Stimulated activated CD4-positive, alpha-beta T cell treated with anti-CD3 and anti-CD28 coated beads, Interleukin-1b, Interleukin-23, amount 100 ng/mL, for 1 hour (primary cell): ENCODE measurements around the gene ZNF280D.

Source experiments
- DNase-seq, 2 donors: peaks; one replicate each; pipeline ENCODE4 v3.0.0-alpha.2; 2020; ENCODE audit warnings: low read depth in 2 of 2

Gene ZNF280D

GRCh38 chr15:56640127-56640526, 93.2 kb downstream of the ZNF280D start:
- no peak for DNase-seq

DNA sequence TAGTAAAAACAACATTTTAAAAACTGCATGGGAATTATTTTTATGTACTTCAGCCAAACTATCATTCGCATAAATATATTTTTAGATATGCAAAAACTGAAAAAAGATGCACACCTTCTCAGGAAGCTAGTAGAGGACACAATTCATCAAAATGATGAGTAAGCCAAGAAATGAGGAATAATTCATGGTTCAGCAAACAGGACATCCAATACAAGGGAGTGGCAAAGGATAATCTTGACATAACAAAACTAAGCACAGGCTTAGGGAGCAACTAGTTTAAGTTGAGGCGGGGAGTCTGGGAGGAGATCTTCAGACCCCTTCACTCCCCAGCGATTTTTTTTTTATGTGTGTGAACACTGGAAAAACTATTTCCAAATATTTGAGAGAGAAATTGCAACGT, 93.7 kb downstream of the ZNF280D start:
- no peak for DNase-seq

DNA sequence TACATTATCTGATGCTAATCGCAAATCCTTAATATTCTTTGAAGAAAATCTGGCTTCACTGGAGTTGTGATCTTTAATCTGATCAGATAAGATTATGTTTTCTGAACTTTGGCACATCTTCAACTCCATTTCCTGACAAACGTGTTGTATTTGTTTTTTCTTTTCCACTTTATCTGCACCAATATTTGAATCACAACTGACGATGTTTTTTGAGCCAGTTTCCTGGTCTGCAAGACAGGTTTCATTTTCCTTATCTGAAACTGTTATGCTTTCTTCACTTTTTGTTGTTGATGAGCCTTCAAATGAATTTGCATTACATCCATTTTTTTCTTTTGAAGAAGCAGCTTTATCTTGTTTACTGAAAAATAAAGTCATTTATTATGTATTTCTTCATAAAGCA, 101.5 kb downstream of the ZNF280D start:
- DNase-seq = no peak

DNA sequence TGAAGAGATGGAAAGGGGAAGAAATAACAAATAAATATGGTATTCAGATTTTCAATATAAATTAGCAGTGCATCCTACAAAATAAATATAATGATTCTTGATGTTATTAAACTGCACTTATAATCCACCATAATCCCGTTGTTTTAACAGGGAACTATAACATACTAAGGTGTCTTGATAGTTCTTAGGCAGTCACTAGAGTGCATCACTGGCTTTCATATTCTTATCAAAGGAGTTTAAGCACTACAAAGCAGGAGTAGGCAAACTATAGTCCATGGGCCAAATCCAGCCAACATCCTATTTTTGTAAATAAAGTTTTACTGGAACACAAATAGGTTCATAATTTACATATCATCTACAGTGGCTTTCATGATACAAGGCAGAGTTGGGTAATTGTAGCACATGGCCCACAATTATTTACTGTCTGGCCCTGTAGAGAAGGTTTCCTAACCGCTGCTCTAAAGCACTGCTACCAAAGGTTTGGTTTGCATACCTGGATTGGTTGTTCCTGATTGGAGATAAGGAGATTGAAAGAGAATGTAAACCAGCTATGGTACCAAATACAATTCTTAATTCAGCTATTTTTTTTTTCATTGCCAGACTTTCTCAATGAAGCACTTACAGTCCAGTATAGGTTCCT, 104.3 kb downstream of the ZNF280D start:
- no peak for DNase-seq

DNA sequence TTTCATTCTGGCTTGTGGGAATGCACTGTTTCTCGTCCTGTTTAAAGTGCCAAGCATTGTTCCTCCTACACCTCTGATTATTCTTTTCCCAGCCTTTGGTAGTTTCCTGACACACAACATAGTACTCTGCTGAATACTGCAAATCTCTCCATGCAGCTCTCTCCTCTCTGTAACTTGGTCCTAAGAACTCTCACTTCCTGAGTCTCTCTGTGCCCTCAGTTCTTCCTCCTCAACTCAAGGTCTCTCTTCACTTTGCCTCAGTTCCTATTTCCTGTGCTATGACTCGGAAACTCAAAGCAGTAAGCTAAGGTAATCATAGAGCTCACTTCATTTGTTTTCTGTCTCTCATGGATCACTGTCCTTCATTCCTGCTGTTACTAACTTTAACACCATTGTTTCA, 113.4 kb downstream of the ZNF280D start:
- DNase-seq = no peak

DNA sequence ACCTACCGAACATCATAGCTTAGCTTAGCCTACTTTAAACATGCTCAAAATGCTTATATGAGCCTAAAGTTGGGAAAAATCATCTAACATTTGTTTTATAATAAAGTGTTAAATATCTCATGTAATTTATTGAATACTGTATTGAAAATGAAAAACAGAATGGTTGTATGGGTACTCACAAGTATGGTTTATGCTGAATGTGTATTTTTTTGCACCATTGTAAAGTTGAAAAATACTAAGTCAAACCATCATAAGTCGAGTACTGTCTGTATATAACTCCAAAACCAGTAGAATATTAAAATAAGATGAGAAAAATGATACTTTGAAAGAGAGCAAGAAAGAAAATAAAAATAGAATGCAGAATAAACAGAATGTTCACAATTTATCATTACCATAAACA, 115.7 kb downstream of the ZNF280D start:
- no peak for DNase-seq

DNA sequence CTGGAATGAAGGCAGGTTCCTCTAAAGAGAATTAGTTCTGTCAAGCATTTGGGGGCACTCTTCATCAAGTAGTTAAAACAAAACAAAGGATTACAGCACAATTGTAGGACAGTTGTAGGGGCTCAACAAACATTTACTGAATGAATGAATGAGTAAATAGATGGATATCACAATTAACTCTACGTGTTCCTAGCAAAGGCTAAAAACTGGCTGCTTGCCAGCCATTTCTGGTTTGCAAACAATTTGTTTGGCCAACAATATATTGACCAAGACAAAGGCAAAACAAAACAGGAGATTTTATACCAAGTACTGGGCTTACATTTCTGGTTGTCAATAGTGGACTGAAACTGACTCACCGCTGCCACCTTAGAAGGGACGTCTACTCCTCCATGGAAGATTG, 116.8 kb downstream of the ZNF280D start:
- DNase-seq = no peak

DNA sequence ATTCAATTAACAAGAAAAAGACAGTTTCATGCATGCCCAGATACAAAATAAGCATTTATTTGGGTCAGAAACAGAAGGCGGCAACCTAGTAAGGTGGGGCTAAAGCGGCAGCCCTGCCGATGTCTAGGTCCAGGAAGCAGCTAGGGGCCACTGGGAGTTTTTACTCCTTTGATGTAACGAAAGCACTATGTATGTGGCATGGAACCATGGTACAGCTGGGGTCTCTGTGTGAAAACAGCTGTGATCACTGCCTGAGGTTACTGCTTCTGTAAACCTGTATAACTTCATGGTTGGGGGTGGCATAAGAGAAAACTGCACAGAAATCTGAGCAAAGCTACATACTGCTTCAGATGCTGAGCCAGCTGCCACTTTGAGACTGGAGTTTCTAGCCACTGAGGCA, 119.5 kb downstream of the ZNF280D start:
- no peak for DNase-seq

DNA sequence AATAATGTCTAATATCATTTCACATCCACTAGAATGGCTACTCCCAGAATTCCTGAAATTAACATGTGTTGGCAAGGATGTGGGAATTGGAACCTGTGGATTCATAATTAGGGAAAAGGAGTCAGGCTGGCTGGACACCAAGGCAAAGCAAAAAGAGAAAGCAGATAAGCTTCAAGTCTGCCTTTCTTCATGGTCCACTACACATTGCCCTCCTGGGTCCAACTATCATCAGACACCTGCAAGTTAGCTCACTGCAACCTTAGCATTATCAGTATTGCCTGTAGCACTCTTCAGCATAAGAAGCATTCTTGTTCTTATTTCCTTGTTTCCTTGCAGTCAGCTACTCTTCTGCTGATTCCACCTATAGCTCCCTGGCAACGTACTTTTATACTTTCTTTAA, 124.3 kb downstream of the ZNF280D start:
- no peak for DNase-seq

GRCh38 chr15:56608140-56608778, 125.0 kb downstream of the ZNF280D start:
- no peak for DNase-seq

DNA sequence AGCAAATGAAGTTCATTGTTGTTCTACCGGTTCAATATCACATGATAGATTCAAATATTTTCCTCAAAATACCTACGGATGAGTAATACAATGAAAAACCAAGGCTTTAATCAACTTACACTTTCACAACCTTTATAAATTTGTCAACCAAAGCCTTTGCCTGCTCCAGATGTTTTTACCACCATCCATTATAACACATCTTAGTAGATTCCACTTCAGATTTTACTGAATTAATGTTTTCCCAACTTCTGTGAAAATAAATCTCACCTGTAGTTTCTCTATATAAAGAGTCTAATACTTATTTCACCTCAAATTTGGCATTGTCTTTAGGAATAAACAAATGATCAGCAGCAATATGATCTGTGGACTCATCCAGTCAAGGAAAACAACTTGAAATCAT, 131.1 kb downstream of the ZNF280D start:
- DNase-seq = no peak

DNA sequence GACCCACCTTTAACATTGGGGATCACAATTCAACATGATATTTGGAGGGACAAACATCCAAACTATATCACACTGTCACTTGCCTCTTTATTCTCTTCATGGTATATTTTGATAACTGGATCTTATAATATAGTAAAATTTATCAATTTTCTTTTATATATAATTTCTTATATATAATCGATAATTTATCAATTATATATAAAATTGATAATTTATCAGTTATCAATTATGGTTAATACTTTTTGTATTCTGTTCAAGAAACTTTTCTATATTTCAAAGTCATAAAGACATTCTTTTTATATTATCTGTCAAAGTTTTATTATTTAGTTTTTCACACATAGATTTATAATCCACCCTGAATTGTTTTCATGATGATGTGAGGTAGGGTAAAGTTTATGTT, 132.9 kb downstream of the ZNF280D start:
- DNase-seq = no peak

DNA sequence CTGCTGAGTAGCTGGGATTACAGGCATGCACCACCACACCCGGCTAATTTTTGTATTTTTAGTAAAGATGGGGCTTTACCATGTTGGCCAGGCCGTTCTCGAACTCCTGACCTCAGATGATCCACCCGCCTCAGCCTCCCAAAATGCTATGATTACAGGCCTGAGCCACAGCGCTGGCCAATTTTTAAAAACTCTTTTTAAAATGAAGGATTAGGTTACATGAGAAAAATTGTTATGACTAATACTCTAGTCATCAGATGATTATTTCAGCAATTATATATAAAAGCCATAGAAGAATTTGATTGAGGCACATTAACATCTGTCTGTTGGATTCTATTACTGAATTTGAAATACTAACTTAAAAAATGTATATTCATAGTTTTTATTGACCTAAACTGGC, 134.3 kb downstream of the ZNF280D start:
- no peak for DNase-seq

DNA sequence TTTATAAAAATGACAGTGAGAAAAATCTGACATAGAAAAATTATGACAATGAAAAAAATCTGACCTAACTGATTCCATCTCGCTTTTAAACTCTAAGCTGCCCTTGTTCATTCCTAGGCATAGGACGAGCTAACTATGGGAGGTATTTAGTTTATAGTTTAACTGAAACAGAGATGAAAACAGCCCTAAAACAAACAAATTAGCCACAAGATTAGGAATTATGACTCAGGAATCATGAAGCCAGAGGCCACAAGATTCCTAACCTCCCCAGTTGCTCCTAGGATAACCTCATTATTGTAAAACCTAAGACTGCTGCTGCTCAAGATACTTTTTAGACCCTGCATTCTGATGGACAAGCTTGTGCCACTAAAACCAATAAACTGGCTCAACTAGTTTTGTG, 145.6 kb downstream of the ZNF280D start:
- no peak for DNase-seq

DNA sequence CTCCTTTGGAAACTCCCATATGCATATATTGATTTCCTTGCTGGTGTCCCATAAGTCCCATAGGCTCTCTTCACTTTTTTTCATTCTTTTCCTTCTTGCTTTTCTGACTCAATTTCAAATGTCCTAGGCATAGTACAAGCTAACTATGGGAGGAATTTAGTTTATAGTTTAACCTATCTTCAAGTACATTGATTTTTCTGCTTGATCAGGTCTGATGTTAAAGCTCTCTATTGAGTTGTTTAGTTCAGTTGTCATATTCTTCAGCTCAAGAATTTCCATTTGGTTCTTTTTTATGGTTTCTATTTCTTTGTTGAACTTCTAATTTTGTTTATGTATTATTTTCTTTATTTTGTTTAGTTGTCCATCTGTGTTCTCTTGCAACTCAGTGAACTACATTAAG, 147.1 kb downstream of the ZNF280D start:
- no peak for DNase-seq

DNA sequence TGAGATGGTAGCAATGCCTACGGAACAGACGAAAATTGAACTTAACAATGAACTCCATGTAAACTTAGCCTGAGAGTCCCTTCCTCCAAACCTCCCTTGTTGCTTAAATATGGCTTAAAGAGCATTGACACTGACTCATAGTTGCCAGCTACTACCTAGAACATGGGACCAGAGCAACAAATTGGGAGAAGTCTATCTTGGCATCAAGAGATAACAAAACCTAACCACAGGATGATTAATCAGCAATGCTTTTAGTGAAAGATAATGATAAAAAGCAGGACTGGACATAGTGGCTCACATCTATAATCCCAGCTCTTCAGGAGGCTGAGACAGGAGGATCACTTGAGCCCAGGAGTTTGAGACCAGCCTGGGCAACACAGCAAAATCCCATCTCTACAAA, 150.5 kb downstream of the ZNF280D start:
- no peak for DNase-seq
